ENCODE results near the gene CNTN1.

- TF ChIP-seq GATA3 (IDR thresholded peaks at IDR 0.05; ENCODE audit: low read depth, low read length) (peak; percentile 84), GATA2 (IDR thresholded peaks at IDR 0.05; ENCODE audit: low read depth, low read length) (no peak)
Observed at GRCh38 chr12:40801082-40801481, 108.8 kb downstream of the CNTN1 start.

All from SH-SY5Y (cell line).